Panc1 (cell line): ENCODE measurements around the gene FNDC11. TPM values are rescaled to one million over a fixed set of nuclear protein-coding genes. Genes with fewer than 3 reads are reported as not detected.

Source experiments
- ATAC-seq: fragments of 200-7000 bp; cut with Tn5 transposase; 2 replicates; pipeline ENCODE4 v1.9.1; 2020; ENCODE audit warnings: mild to moderate bottlenecking, moderate library complexity
- BruUV-seq: library from RNA; stranded (reverse); fragments of 400-500 nt; replicated peaks from 2 replicates; lab custom pipeline; 2021; lab: Mats Ljungman, UMichigan
- CTCF ChIA-PET: fragments of 300-600 bp; sonication (Branson Sonifier 250); formaldehyde crosslinking; loops from one replicate; lab custom pipeline; 2022; ENCODE audit warnings: antibody characterized with exemption; lab: Charles Lee
- POLR2A ChIA-PET: fragments of 300-600 bp; sonication (Branson Sonifier 250); formaldehyde crosslinking; loops from one replicate; lab custom pipeline; 2022; ENCODE audit warnings: antibody characterized with exemption; lab: Charles Lee
- DNase-seq: peaks from one replicate; pipeline ENCODE4 v3.0.0-alpha.2; 2010; ENCODE audit warnings: low read depth, low spot score
- H3K27ac ChIP-seq: 2 replicates; pipeline ENCODE4 v1.5.1; 2011; ENCODE audit warnings: mild to moderate bottlenecking, low read length, inconsistent platforms
- H3K27me3 ChIP-seq: fragments of 200-500 bp; sonication (Bioruptor generic); 2 replicates; pipeline ENCODE4 v1.6.0; 2014; ENCODE audit warnings: low read length, inconsistent platforms; ENCODE audit not compliant: control insufficient read depth, insufficient read depth
- H3K36me3 ChIP-seq: fragments of 200-500 bp; sonication (Bioruptor generic); 2 replicates; pipeline ENCODE4 v1.5.1; 2014; ENCODE audit warnings: inconsistent platforms, mild to moderate bottlenecking, low read length, moderate library complexity; ENCODE audit not compliant: control insufficient read depth, insufficient read depth
- H3K4me1 ChIP-seq: 2 replicates; pipeline ENCODE4 v1.5.1; 2011; ENCODE audit warnings: inconsistent platforms, mild to moderate bottlenecking, low read length, moderate library complexity; ENCODE audit not compliant: control insufficient read depth, insufficient read depth
- H3K4me3 ChIP-seq, 2 experiments: 2 replicates each; pipeline ENCODE4 v1.5.1; 2011 to 2012; ENCODE audit warnings: low read depth in 2 of 2, low read length in 2 of 2, mild to moderate bottlenecking in 2 of 2, inconsistent platforms in 1 of 2, moderate library complexity in 1 of 2
- H3K9me3 ChIP-seq: fragments of 200-500 bp; sonication (Bioruptor generic); 2 replicates; pipeline ENCODE4 v1.5.1; 2014; ENCODE audit warnings: low read depth, mild to moderate bottlenecking, inconsistent platforms, low read length, moderate library complexity; ENCODE audit not compliant: control insufficient read depth, insufficient read depth
- CTCF ChIP-seq: fragments of 450-650 bp; IDR thresholded peaks from 2 replicates; pipeline ENCODE4 v1.5.1; 2017; ENCODE audit warnings: mild to moderate bottlenecking
- POLR2AphosphoS5 ChIP-seq: IDR thresholded peaks from 2 replicates; pipeline ENCODE4 v1.6.1; 2012; ENCODE audit warnings: mild to moderate bottlenecking, low read depth, low read length, moderate library complexity
- SIN3A ChIP-seq: IDR thresholded peaks from 2 replicates; pipeline ENCODE4 v1.6.1; 2012; ENCODE audit warnings: low read depth, mild to moderate bottlenecking, low read length, moderate library complexity, borderline replicate concordance; ENCODE audit not compliant: insufficient read depth
- TCF7L2 ChIP-seq: IDR thresholded peaks from 2 replicates; pipeline ENCODE4 v1.6.1; 2011; ENCODE audit warnings: mild to moderate bottlenecking, low read depth, low read length, inconsistent platforms
- in situ Hi-C: cut with HindIII; loops from 2 replicates; pipeline ENCODE4 v1.10.0; 2016; ENCODE audit warnings: low sequenced_read_pairs, low pct_unique_long_range_greater_than_20kb
- intact Hi-C: fragments of 100-400 bp; cut with micrococcal nuclease; formaldehyde crosslinking; loops from one replicate; pipeline ENCODE4 v1.10.0; 2022; ENCODE audit not compliant: unreplicated experiment
- total RNA-seq: library from RNA; stranded (reverse); gene quantifications from one replicate; pipeline ENCODE4 v1.2.1, GENCODE V29; 2021; ENCODE audit not compliant: unreplicated experiment
- TF ChIP-seq, protein P1 (sequence below), 2 experiments: IDR thresholded peaks; 2 replicates each; pipeline ENCODE4 v1.6.1; 2011 to 2012; ENCODE audit warnings: low read depth in 2 of 2, control low read depth in 1 of 2, low read length in 1 of 2, mild to moderate bottlenecking in 1 of 2, moderate library complexity in 1 of 2; ENCODE audit not compliant: insufficient read depth in 1 of 2

FNDC11 gene
- total RNA-seq, 1 experiment from 2014 or later: 1.3 TPM

DNA sequence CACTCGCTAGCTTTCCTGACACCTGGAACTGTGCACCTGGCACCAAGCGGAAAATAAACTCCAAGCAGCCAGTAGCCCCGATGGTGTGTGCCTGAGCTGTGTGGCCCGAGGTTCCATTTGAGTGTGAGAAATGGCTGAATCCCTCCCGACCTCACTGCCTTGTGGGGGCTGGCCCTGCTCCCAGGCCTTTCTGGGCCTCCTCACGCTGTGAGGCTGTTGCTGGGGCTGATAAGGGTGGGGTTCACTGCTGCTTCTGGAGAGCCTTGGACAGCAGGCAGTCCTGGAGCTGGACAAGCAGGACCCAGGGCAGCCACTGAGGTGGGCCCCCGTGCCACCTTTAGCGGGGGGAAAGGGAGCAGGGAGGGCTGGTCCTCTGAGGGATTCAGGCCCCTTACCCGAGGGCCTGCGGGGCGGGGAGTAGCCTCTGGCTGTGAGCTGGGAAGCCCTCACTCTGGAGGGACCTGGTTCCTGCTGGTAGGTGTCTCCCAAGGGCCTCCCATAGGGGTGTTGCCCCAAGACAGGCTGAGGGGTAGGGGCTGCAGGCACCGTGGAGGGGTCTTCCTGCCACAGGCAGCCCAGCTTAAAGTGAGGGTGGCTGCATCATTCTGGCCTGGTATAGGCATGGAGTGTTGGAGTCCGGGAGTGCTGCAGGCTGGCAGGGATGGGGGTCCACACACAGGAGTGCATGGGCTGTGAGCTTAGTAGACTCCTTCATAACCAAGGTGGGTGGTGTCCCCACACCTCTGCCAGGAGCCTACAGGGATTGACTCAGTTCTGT, 31.7 kb upstream of the FNDC11 start:
- ChIA-PET POLR2A (no interaction called here), CTCF (interaction anchor here (1.1 kb wide), 1 partner anchor 41 kb away, joined by 9 read pairs; no protein-coding TSS in a partner anchor)
- Histone ChIP-seq H3K36me3 (peaks cover 4% of the 10 kb centered on the region; the same call in 1 of the 2 replicates), H3K4me1 (peaks cover 7% of the 10 kb centered on the region), H3K4me3 (peak overlapping the region; percentile 19 to 32), H3K27me3 (no peaks in the 10 kb centered on the region), H3K27ac (no peak overlapping the region), H3K9me3 (no peaks in the 10 kb centered on the region)
- DNase-seq (no peak), ATAC-seq (no peak)
- intact Hi-C loops (no loop called here), in situ Hi-C loops (no loop called here)
- no TSS peak for BruUV-seq
- TF ChIP-seq TCF7L2 (no peak), SIN3A (no peak), POLR2AphosphoS5 (no peak), CTCF (no peak)
- TF ChIP-seq, protein P1, sequence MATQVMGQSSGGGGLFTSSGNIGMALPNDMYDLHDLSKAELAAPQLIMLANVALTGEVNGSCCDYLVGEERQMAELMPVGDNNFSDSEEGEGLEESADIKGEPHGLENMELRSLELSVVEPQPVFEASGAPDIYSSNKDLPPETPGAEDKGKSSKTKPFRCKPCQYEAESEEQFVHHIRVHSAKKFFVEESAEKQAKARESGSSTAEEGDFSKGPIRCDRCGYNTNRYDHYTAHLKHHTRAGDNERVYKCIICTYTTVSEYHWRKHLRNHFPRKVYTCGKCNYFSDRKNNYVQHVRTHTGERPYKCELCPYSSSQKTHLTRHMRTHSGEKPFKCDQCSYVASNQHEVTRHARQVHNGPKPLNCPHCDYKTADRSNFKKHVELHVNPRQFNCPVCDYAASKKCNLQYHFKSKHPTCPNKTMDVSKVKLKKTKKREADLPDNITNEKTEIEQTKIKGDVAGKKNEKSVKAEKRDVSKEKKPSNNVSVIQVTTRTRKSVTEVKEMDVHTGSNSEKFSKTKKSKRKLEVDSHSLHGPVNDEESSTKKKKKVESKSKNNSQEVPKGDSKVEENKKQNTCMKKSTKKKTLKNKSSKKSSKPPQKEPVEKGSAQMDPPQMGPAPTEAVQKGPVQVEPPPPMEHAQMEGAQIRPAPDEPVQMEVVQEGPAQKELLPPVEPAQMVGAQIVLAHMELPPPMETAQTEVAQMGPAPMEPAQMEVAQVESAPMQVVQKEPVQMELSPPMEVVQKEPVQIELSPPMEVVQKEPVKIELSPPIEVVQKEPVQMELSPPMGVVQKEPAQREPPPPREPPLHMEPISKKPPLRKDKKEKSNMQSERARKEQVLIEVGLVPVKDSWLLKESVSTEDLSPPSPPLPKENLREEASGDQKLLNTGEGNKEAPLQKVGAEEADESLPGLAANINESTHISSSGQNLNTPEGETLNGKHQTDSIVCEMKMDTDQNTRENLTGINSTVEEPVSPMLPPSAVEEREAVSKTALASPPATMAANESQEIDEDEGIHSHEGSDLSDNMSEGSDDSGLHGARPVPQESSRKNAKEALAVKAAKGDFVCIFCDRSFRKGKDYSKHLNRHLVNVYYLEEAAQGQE (IDR thresholded peaks at IDR 0.05; ENCODE audit: insufficient read depth in 1 of 2, low read depth in 2 of 2, low read length in 1 of 2): no peak

DNA sequence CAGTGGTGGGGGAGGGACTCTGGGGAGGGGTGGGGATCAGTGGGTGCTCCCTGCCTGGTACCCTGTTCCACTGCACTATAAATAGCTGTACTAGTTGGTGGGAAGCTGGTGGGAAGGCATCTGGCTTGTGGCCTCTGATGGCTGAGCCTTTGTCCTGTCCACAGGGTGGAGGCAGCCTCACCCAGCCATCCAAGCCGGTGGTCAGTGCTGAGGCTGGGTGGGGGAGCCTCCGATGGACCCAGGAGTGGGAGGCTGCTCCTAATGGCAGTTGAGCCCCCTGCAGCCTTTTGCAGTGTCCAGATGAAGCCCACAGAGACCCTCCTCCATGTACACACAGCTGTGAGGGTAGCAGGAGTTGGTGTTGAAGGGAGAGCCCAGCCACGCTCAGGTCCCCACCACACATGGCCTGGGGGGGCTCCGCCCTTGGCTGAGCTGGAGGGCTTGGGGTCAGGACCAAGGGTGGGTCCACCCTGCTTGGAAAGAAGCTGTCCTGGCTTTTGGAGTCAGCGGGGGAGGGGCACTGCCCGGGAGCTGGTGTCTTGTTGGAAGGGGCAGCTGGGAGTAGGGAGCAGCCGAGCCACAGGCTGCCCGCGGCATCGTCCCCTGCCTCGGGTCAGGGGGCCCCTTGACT, 30.9 kb upstream of the FNDC11 start:
- in situ Hi-C loops: no loop called here
- H3K27me3 ChIP-seq: no peaks in the 10 kb centered on the region
- no peaks in the 10 kb centered on the region for H3K9me3 ChIP-seq
- BruUV-seq: no TSS peak
- no peak for DNase-seq
- ChIA-PET CTCF (no interaction called here), POLR2A (no interaction called here)
- peaks cover 4% of the 10 kb centered on the region; the same call in 1 of the 2 replicates for H3K36me3 ChIP-seq
- H3K27ac ChIP-seq: no peak overlapping the region
- no peak overlapping the region for H3K4me3 ChIP-seq
- ATAC-seq: no peak
- intact Hi-C loops: no loop called here
- H3K4me1 ChIP-seq: peaks cover 7% of the 10 kb centered on the region
- TF ChIP-seq SIN3A (no peak), POLR2AphosphoS5 (0 out of 2 replicates have a peak, but pooled peaks have one; percentile 13), CTCF (no peak), TCF7L2 (no peak)
- TF ChIP-seq, protein P1 (IDR thresholded peaks at IDR 0.05; ENCODE audit: insufficient read depth in 1 of 2, low read depth in 2 of 2, low read length in 1 of 2): no peak
